ENCODE data around the gene INCENP. TPM values are rescaled to one million over a fixed set of nuclear protein-coding genes. Genes with fewer than 3 reads are reported as not detected.

Gene INCENP
- total and polyA plus RNA-seq, 8 donors: 2.6 to 32.1 (median 5.1) TPM

GRCh38 chr11:62201376-62201775 lies 77.6 kb downstream of the INCENP start:
- WGBS, 5 donors: 42 to 62% (median 52%) methylated on average over 2 of the region's 2 CpGs
- TF ChIP-seq POLR2AphosphoS5 (IDR thresholded peaks at IDR 0.05) (no peak), POLR2A (IDR thresholded peaks at IDR 0.05) (no peak), EP300 (IDR thresholded peaks at IDR 0.05) (no peak), CTCF (IDR thresholded peaks at IDR 0.05) (no peak)
- Histone ChIP-seq H3K9me3 (no peaks in the 10 kb centered on the region), H3K4me3 (no peak overlapping the region), H3K27ac (no peak overlapping the region), H3K4me1 (no peaks in the 10 kb centered on the region), H3K27me3 (peaks cover 0 to 12% (median 3%) of the 10 kb centered on the region in 3 donors), H3K36me3 (no peaks in the 10 kb centered on the region)
- DNase-seq: peak in 1 of 2 donors; percentile 11
- intact Hi-C loops (cut with DNase I; ENCODE audit: low total_unique reads): no loop called here

Other genes starting within 250 kb of the INCENP start
- gene FADS3, start 232.5 kb upstream of the INCENP start, total RNA-seq: 100 to 1,000 TPM in 1 of 5 donors, 10 to 100 TPM in 3, 1 to 10 TPM in 1; 2.6 to 140 (median 22.8) TPM
- 10 to 100 TPM in 1 of 3 donors, 1 to 10 TPM in 2; 7.5 to 23.3 (median 7.9) TPM for gene FADS3, start 232.5 kb upstream of the INCENP start, polyA plus RNA-seq
- gene RAB3IL1, start 206.4 kb upstream of the INCENP start, total RNA-seq: 10 to 100 TPM in 2 of 5 donors, 1 to 10 TPM in 1, under 1 TPM in 1, not detected in 1; 0.58 to 12.8 (median 7.1) TPM
- gene RAB3IL1, start 206.4 kb upstream of the INCENP start, polyA plus RNA-seq: 10 to 100 TPM in 2 of 3 donors, 1 to 10 TPM in 1; 5.3 to 13.3 (median 11.6) TPM
- 10 to 100 TPM in 2 of 5 donors, 1 to 10 TPM in 2, not detected in 1; 1.2 to 27.4 (median 6.6) TPM for gene BEST1, start 173.7 kb upstream of the INCENP start, total RNA-seq
- gene BEST1, start 173.7 kb upstream of the INCENP start, polyA plus RNA-seq: 1 to 10 TPM; 3.4 to 3.8 (median 3.7) TPM
- gene FTH1, start 156.4 kb upstream of the INCENP start, total RNA-seq: 1,000 to 10,000 TPM in 4 of 5 donors, 100 to 1,000 TPM in 1; 703 to 2,177 (median 1,757) TPM
- gene FTH1, start 156.4 kb upstream of the INCENP start, polyA plus RNA-seq: 1,000 to 10,000 TPM; 4,996 to 8,523 (median 5,775) TPM
- not detected for gene SCGB1D1, start 66.2 kb downstream of the INCENP start, total RNA-seq
- not detected for gene SCGB1D1, start 66.2 kb downstream of the INCENP start, polyA plus RNA-seq
- 10 to 100 TPM in 1 of 5 donors, 1 to 10 TPM in 1, not detected in 3; 1.3 to 34.8 TPM for gene SCGB2A1, start 84.7 kb downstream of the INCENP start, total RNA-seq
- gene SCGB2A1, start 84.7 kb downstream of the INCENP start, polyA plus RNA-seq: 10 to 100 TPM in 2 of 3 donors, 1 to 10 TPM in 1; 4.4 to 17.1 (median 12.4) TPM
- not detected for gene SCGB1D2, start 118.2 kb downstream of the INCENP start, total RNA-seq
- gene SCGB1D2, start 118.2 kb downstream of the INCENP start, polyA plus RNA-seq: not detected
- not detected for gene SCGB2A2, start 146.1 kb downstream of the INCENP start, total RNA-seq
- under 1 TPM in 1 of 3 donors, not detected in 2; 0.35 TPM for gene SCGB2A2, start 146.1 kb downstream of the INCENP start, polyA plus RNA-seq
- not detected for gene SCGB1D4, start 175.1 kb downstream of the INCENP start, total RNA-seq
- not detected for gene SCGB1D4, start 175.1 kb downstream of the INCENP start, polyA plus RNA-seq
- 10 to 100 TPM in 4 of 5 donors, 1 to 10 TPM in 1; 2.9 to 82.0 (median 57.6) TPM for gene ASRGL1, start 213.4 kb downstream of the INCENP start, total RNA-seq
- gene ASRGL1, start 213.4 kb downstream of the INCENP start, polyA plus RNA-seq: 10 to 100 TPM; 11.0 to 32.7 (median 16.3) TPM

Data from stomach (tissue), 9 donors.